Stomach (tissue), 4 donors: ENCODE measurements around the gene IL4R.

Experiments
- CTCF ChIP-seq, 7 experiments: fragments of 450-650 bp in 4 of 7; fragments of 200-600 bp in 3 of 7; sonication (generic) in 3 of 7; IDR thresholded peaks; one replicate each; pipeline ENCODE4 v1.5.1; 2016 to 2019; ENCODE audit warnings: antibody characterized with exemption in 7 of 7, control low read depth in 2 of 7, mild to moderate bottlenecking in 1 of 7
- EP300 ChIP-seq: sonication (generic); formaldehyde crosslinking; IDR thresholded peaks from one replicate; pipeline ENCODE4 v1.6.1; 2017; ENCODE audit warnings: antibody characterized with exemption
- POLR2A ChIP-seq, 4 donors: fragments of 450-650 bp; IDR thresholded peaks; one replicate each; pipeline ENCODE4 v1.6.1; 2016; ENCODE audit warnings: antibody characterized with exemption in 4 of 4, control low read depth in 2 of 4, mild to moderate bottlenecking in 1 of 4, moderate library complexity in 1 of 4

- TF ChIP-seq EP300, result no peak
- TF ChIP-seq CTCF (IDR thresholded peaks at IDR 0.05), result no peak
- no peak for TF ChIP-seq POLR2A (IDR thresholded peaks at IDR 0.05)
These were observed 74.0 kb downstream of the IL4R start for GRCh38 chr16:27387724-27388123.
